ENCODE measurements around the gene RNPS1. TPM values are rescaled to one million over a fixed set of nuclear protein-coding genes. Genes with fewer than 3 reads are reported as not detected.

The RNPS1 gene
- total and polyA plus RNA-seq, 2 experiments from 2014 or later = 220 to 319 TPM

DNA sequence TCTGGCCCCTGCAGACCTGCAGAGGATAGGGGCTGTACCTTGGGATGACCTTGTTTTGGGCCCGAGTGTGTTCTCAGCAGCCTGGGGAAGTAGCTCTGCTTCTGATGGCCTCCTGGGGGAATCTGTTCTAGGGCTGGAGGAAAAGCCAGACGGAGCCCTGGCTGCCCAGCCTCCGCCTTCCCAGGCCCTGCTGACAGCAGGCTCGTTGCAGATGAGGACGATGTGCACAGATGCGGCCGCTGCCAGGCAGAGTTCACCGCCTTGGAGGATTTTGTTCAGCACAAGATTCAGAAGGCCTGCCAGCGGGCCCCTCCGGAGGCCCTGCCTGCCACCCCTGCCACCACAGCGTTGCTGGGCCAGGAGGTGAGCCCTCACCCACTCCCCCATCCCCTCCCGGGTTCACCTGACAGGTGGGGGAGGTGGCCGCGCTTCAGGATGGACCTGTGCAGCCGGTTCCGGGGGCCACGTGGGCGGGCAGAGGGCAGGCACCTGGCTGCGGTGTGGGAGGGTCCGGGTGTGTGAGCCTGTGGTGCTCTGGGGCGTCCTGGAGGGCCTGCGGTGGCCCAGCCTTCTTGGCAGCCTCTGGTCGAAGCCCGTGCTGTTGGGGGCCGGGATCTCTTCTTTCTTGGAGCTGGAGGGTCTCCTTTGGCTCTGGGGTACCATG is 39.6 kb downstream of the RNPS1 start:
- Histone ChIP-seq H3K9me3 (ENCODE audit: low read depth) (no peaks in the 10 kb centered on the region), H3K27me3 (no peaks in the 10 kb centered on the region), H3K36me3 (peaks cover 26% of the 10 kb centered on the region), H3K4me1 (ENCODE audit: low read depth) (no peaks in the 10 kb centered on the region), H3K27ac (no peak overlapping the region), H3K4me3 (no peak overlapping the region)
- TF ChIP-seq, protein P1, sequence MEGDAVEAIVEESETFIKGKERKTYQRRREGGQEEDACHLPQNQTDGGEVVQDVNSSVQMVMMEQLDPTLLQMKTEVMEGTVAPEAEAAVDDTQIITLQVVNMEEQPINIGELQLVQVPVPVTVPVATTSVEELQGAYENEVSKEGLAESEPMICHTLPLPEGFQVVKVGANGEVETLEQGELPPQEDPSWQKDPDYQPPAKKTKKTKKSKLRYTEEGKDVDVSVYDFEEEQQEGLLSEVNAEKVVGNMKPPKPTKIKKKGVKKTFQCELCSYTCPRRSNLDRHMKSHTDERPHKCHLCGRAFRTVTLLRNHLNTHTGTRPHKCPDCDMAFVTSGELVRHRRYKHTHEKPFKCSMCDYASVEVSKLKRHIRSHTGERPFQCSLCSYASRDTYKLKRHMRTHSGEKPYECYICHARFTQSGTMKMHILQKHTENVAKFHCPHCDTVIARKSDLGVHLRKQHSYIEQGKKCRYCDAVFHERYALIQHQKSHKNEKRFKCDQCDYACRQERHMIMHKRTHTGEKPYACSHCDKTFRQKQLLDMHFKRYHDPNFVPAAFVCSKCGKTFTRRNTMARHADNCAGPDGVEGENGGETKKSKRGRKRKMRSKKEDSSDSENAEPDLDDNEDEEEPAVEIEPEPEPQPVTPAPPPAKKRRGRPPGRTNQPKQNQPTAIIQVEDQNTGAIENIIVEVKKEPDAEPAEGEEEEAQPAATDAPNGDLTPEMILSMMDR (IDR thresholded peaks at IDR 0.05; ENCODE audit: low read depth, low read length) = no peak
- DNase-seq (ENCODE audit: low read depth in 1 of 2, low spot score in 1 of 2) = no peak

DNA sequence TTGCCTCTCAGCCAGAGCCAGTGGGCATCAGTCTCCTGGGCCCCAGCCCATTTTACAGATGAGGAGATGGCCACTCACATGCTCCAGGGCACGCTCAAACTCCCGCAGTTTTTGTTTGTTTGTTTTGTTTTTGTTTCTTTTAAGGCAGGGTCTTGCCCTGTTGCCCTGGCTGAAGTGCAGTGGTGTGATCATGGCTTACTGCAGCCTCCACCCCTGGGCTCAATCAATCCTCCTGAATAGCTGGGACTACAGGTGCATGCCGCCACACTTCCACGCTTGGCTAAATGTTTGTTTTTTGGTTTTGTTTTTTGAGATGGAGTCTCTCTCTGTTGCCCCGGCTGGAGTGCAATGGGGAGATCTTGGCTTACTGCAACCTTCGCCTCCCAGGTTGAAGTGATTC is 41.0 kb downstream of the RNPS1 start:
- Histone ChIP-seq H3K9me3 (ENCODE audit: low read depth) (no peaks in the 10 kb centered on the region), H3K27me3 (no peaks in the 10 kb centered on the region), H3K4me3 (no peak overlapping the region), H3K27ac (no peak overlapping the region), H3K36me3 (peaks cover 15% of the 10 kb centered on the region), H3K4me1 (ENCODE audit: low read depth) (peaks cover 3% of the 10 kb centered on the region)
- DNase-seq (ENCODE audit: low read depth in 1 of 2, low spot score in 1 of 2) = no peak
- TF ChIP-seq, protein P1 (IDR thresholded peaks at IDR 0.05; ENCODE audit: low read depth, low read length) = no peak

DNA sequence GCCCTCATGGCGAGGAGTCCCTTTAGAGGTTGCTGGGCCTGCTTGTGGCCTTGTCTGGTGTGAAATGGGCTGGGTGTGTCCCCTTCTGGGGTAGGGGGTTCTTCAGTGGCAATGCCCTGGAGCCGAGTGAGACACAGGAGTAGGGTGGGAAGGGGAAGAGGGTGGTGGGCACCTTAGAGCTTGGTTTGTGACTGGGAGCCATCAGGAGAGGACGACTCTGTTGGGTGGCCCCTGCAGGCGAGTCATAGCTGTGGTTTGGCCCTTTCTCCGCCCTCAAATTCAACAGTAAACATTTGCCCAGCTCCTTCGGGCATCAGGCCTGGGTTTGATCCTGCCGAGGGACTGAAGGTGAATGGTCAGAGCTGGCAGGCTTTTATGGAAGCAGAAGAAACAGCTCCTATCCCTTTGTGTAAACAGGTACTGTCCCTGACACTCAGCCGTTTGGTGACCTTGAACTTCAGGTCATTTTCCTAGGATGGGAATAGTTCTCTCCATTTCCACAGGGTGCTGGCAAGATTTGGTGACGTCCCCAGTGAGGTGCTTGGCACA is 41.6 kb downstream of the RNPS1 start:
- no peak for DNase-seq (ENCODE audit: low read depth in 1 of 2, low spot score in 1 of 2)
- H3K9me3 ChIP-seq (ENCODE audit: low read depth) = no peaks in the 10 kb centered on the region
- H3K4me3 ChIP-seq = no peak overlapping the region
- H3K4me1 ChIP-seq (ENCODE audit: low read depth) = peaks cover 3% of the 10 kb centered on the region
- TF ChIP-seq, protein P1 (IDR thresholded peaks at IDR 0.05; ENCODE audit: low read depth, low read length) = no peak
- peaks cover 14% of the 10 kb centered on the region for H3K36me3 ChIP-seq
- no peaks in the 10 kb centered on the region for H3K27me3 ChIP-seq
- H3K27ac ChIP-seq = no peak overlapping the region

DNA sequence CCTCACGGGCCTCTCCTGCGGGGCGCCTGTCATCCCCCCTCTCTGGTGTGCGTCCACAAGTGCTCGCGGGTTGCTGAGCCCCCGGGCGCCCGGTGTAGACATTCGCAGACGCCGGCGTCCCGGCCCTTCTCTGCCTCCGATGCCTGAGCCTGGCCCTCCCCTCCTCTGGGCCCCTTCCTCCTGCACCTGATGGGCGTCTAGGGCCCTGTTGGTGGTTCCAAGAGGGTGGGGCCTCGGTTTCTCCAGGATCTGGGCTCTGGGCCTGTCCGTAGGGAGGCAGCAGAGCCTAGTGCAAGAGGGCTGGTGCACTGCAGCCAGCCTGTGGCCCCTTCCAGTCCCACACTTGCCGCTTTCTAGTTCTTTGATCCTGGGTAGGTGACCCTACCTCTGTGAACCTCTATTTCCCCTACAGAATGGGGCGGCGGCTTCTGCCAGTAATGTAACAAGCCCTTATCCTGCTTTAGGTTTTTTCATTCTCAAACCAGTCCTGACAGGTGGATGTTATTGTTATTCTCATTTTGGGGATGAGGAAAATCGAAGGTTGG is 43.9 kb downstream of the RNPS1 start:
- DNase-seq (ENCODE audit: low read depth in 1 of 2, low spot score in 1 of 2) = peak; percentile 44 to 60
- peaks cover 4% of the 10 kb centered on the region for H3K36me3 ChIP-seq
- TF ChIP-seq, protein P1 (IDR thresholded peaks at IDR 0.05; ENCODE audit: low read depth, low read length) = peak; percentile 38
- H3K4me3 ChIP-seq = peak overlapping the region; percentile 81
- H3K27me3 ChIP-seq = no peaks in the 10 kb centered on the region
- peaks cover 3% of the 10 kb centered on the region for H3K4me1 ChIP-seq (ENCODE audit: low read depth)
- peak overlapping the region; percentile 71 for H3K27ac ChIP-seq
- H3K9me3 ChIP-seq (ENCODE audit: low read depth) = no peaks in the 10 kb centered on the region

DNA sequence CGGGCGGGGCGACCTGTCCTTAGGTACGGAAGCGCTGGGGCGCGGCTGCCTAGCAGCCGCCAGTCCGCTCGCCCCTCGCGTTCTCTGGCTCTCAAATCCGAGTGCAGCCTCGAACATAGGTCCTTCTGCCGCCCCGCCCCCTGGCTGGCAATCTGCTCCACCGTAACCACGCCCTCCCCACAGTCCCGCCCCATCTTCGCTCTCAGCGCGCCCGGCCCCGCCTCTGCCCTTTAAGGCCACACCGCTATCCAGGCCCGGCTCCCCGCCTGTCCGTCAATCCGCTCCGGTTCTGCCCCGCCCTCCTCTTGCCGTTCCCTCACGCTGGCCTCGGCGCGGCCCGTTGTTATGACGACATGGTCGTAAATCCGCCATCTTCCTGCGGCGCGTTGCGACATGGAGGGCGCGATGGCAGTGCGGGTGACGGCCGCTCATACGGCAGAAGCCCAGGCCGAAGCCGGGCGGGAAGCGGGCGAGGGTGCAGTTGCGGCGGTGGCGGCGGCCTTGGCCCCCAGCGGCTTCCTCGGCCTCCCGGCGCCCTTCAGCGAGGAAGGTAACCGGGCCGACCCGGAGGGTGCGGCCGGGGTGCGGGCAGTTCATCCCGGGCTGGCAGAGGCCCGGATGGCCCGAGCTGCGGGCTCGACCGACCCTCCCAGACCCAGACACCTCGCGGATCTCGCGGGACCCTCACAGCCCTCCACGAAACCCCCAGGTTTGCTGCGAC is 44.5 kb downstream of the RNPS1 start, which contains the start of gene E4F1:
Gene E4F1 (plus strand): TSS at position 371 of the 721 bp plus-strand sequence. CDS start 23 bp downstream, at position 394.
- Histone ChIP-seq H3K27me3 (no peaks in the 10 kb centered on the region), H3K9me3 (ENCODE audit: low read depth) (no peaks in the 10 kb centered on the region), H3K4me3 (peak within 1 kb of the TSS; percentile 81), H3K36me3 (no peaks in the 10 kb centered on the region), H3K27ac (peak within 1 kb of the TSS; percentile 71), H3K4me1 (ENCODE audit: low read depth) (peaks cover 3% of the 10 kb centered on the region)
- DNase-seq (ENCODE audit: low read depth in 1 of 2, low spot score in 1 of 2) = peak; percentile 100
- TF ChIP-seq, protein P1 (IDR thresholded peaks at IDR 0.05; ENCODE audit: low read depth, low read length) = no peak

All from cardiac muscle cell (in vitro differentiated cells and primary cell).